ENCODE results near the gene GLIS1. TPM values are rescaled to one million over a fixed set of nuclear protein-coding genes. Genes with fewer than 3 reads are reported as not detected.

GLIS1 gene
- polyA plus RNA-seq, 3 donors, result not detected

- Mint-ChIP-seq H3K27ac (no peak overlapping the region), H3K9me3 (no peaks in the 10 kb centered on the region), H3K36me3 (no peaks in the 10 kb centered on the region), H3K27me3 (ENCODE audit: low read depth in 3 of 3) (peaks cover 0 to 11% (median 0%) of the 10 kb centered on the region in 3 donors), H3K4me1 (no peaks in the 10 kb centered on the region), H3K4me3 (no peak overlapping the region)
- no peaks in the 10 kb centered on the region for H3K9me3 ChIP-seq (replicated peaks in 1 of 2; ENCODE audit: control insufficient read depth in 1 of 2, insufficient read depth in 1 of 2, low read length in 2 of 2)
- no peak overlapping the region for H3K4me2 ChIP-seq (replicated peaks; ENCODE audit: extremely low read depth, low read length, poor library complexity, severe bottlenecking)
- H3K36me3 ChIP-seq (replicated peaks in 1 of 2; ENCODE audit: control insufficient read depth in 1 of 2, insufficient read depth in 2 of 2, low read length in 2 of 2), result no peaks in the 10 kb centered on the region
- H3K79me2 ChIP-seq (ENCODE audit: insufficient read depth, low read length), result no peaks in the 10 kb centered on the region
- H3K4me1 ChIP-seq (ENCODE audit: control insufficient read depth in 1 of 2, insufficient read depth in 2 of 2, low read length in 2 of 2), result no peaks in the 10 kb centered on the region
- no peak overlapping the region for H3K9ac ChIP-seq (ENCODE audit: insufficient read depth, low read length, poor library complexity, severe bottlenecking)
- intact Hi-C loops (cut with micrococcal nuclease), result no loop called here
- H3K27ac ChIP-seq (ENCODE audit: low read depth in 1 of 2, low read length in 2 of 2), result no peak overlapping the region
- H4K20me1 ChIP-seq (ENCODE audit: insufficient read depth, low read length), result no peaks in the 10 kb centered on the region
- H2AFZ ChIP-seq (ENCODE audit: insufficient read depth, low read depth, low read length, poor library complexity, severe bottlenecking), result no peak overlapping the region
- no peak for TF ChIP-seq CTCF (IDR thresholded peaks at IDR 0.05)
- 75% methylated on average over 5 of the region's 5 CpGs for WGBS (ENCODE audit: insufficient coverage)
- H3K4me3 ChIP-seq (replicated peaks in 1 of 3; ENCODE audit: low read depth in 2 of 3, low read length in 3 of 3), result no peak overlapping the region
- no peaks in the 10 kb centered on the region for H3K27me3 ChIP-seq (ENCODE audit: control insufficient read depth in 2 of 2, insufficient read depth in 2 of 2, low read length in 2 of 2)
- no peak for DNase-seq
Observed at GRCh38 chr1:53600001-53600400, 139.0 kb downstream of the GLIS1 start.

GRCh38 chr1:53599481-53599880 is 139.5 kb downstream of the GLIS1 start:
- Histone ChIP-seq H3K9me3 (replicated peaks in 1 of 2; ENCODE audit: control insufficient read depth in 1 of 2, insufficient read depth in 1 of 2, low read length in 2 of 2) (no peaks in the 10 kb centered on the region), H3K4me3 (replicated peaks in 1 of 3; ENCODE audit: low read depth in 2 of 3, low read length in 3 of 3) (no peak overlapping the region), H3K27me3 (ENCODE audit: control insufficient read depth in 2 of 2, insufficient read depth in 2 of 2, low read length in 2 of 2) (no peaks in the 10 kb centered on the region), H3K36me3 (replicated peaks in 1 of 2; ENCODE audit: control insufficient read depth in 1 of 2, insufficient read depth in 2 of 2, low read length in 2 of 2) (no peaks in the 10 kb centered on the region), H3K27ac (ENCODE audit: low read depth in 1 of 2, low read length in 2 of 2) (no peak overlapping the region), H3K4me2 (replicated peaks; ENCODE audit: extremely low read depth, low read length, poor library complexity, severe bottlenecking) (no peak overlapping the region), H3K79me2 (ENCODE audit: insufficient read depth, low read length) (no peaks in the 10 kb centered on the region), H2AFZ (ENCODE audit: insufficient read depth, low read depth, low read length, poor library complexity, severe bottlenecking) (no peak overlapping the region), H3K4me1 (ENCODE audit: control insufficient read depth in 1 of 2, insufficient read depth in 2 of 2, low read length in 2 of 2) (no peaks in the 10 kb centered on the region), H3K9ac (ENCODE audit: insufficient read depth, low read length, poor library complexity, severe bottlenecking) (no peak overlapping the region), H4K20me1 (ENCODE audit: insufficient read depth, low read length) (no peaks in the 10 kb centered on the region)
- Mint-ChIP-seq H3K4me3 (no peak overlapping the region), H3K27me3 (ENCODE audit: low read depth in 3 of 3) (peaks cover 0 to 11% (median 0%) of the 10 kb centered on the region in 3 donors), H3K4me1 (no peaks in the 10 kb centered on the region), H3K27ac (no peak overlapping the region), H3K36me3 (no peaks in the 10 kb centered on the region), H3K9me3 (no peaks in the 10 kb centered on the region)
- no peak for DNase-seq
- intact Hi-C loops (cut with micrococcal nuclease), result no loop called here
- WGBS (ENCODE audit: insufficient coverage), result 100% methylated on average over 1 of the region's 4 CpGs
- no peak for TF ChIP-seq CTCF (IDR thresholded peaks at IDR 0.05)
